ENCODE results near the gene CALM3. TPM values are rescaled to one million over a fixed set of nuclear protein-coding genes. Genes with fewer than 3 reads are reported as not detected.

Gene CALM3
- total and polyA plus RNA-seq, 2 experiments from 2014 or later, result 148 to 215 TPM

GRCh38 chr19:46606681-46607447 lies 5.7 kb downstream of the CALM3 start (continued):
- TF ChIP-seq CTCF (conservative IDR thresholded peaks at IDR 0.05; ENCODE audit: low read depth in 2 of 2) (no peak), REST (IDR thresholded peaks at IDR 0.05; ENCODE audit: unreplicated experiment) (no peak), ZNF114 (CRISPR knock-in tag; IDR thresholded peaks at IDR 0.05) (no peak), CREB1 (CRISPR knock-in tag; IDR thresholded peaks at IDR 0.05; ENCODE audit: low read depth) (no peak)

GRCh38 chr19:46607448-46607841 lies 6.3 kb downstream of the CALM3 start:
- DNase-seq (ENCODE audit: low spot score) (no peak), ATAC-seq (no peak)
- Histone ChIP-seq H3K79me2 (replicated peaks; ENCODE audit: insufficient read depth) (peaks cover 28% of the 10 kb centered on the region), H3K27me3 (ENCODE audit: insufficient read depth) (no peaks in the 10 kb centered on the region), H2AFZ (no peak overlapping the region), H3F3A (replicated peaks; ENCODE audit: low read depth) (no peaks in the 10 kb centered on the region), H3K4me2 (no peak overlapping the region), H3K9me2 (ENCODE audit: insufficient read depth) (no peaks in the 10 kb centered on the region), H3K4me3 (no peak overlapping the region), H3K36me3 (ENCODE audit: insufficient read depth) (peaks cover 21% of the 10 kb centered on the region; the same call in 1 of the 2 replicates), H3K27ac (ENCODE audit: low read depth) (no peak overlapping the region), H4K20me1 (replicated peaks; ENCODE audit: insufficient read depth) (peaks cover 25% of the 10 kb centered on the region), H3K4me1 (ENCODE audit: insufficient read depth) (peaks cover 11% of the 10 kb centered on the region)
- Mint-ChIP-seq H3K27me3 (ENCODE audit: insufficient read depth, low read depth, poor library complexity) (peaks cover 13% of the 10 kb centered on the region), H3K27ac (peak overlapping the region; percentile 52; the same call in 1 of the 2 replicates), H3K4me3 (no peak overlapping the region), H3K9me3 (no peaks in the 10 kb centered on the region), H3K4me1 (peaks cover 14% of the 10 kb centered on the region), H3K36me3 (ENCODE audit: low read depth) (peaks cover 40% of the 10 kb centered on the region)
- TF ChIP-seq ZNF331 (CRISPR knock-in tag; IDR thresholded peaks at IDR 0.05; ENCODE audit: low read depth) (no peak), STAT1 (IDR thresholded peaks at IDR 0.05; ENCODE audit: unreplicated experiment) (no peak), CREB1 (CRISPR knock-in tag; IDR thresholded peaks at IDR 0.05; ENCODE audit: low read depth) (no peak), JUNB (IDR thresholded peaks at IDR 0.05; ENCODE audit: unreplicated experiment) (no peak), EZH2 (IDR thresholded peaks at IDR 0.05; ENCODE audit: low read depth, unreplicated experiment) (no peak), EZH2phosphoT487 (IDR thresholded peaks at IDR 0.05; ENCODE audit: unreplicated experiment) (no peak), ZNF114 (CRISPR knock-in tag; IDR thresholded peaks at IDR 0.05) (no peak)
- TF ChIP-seq, protein P1, sequence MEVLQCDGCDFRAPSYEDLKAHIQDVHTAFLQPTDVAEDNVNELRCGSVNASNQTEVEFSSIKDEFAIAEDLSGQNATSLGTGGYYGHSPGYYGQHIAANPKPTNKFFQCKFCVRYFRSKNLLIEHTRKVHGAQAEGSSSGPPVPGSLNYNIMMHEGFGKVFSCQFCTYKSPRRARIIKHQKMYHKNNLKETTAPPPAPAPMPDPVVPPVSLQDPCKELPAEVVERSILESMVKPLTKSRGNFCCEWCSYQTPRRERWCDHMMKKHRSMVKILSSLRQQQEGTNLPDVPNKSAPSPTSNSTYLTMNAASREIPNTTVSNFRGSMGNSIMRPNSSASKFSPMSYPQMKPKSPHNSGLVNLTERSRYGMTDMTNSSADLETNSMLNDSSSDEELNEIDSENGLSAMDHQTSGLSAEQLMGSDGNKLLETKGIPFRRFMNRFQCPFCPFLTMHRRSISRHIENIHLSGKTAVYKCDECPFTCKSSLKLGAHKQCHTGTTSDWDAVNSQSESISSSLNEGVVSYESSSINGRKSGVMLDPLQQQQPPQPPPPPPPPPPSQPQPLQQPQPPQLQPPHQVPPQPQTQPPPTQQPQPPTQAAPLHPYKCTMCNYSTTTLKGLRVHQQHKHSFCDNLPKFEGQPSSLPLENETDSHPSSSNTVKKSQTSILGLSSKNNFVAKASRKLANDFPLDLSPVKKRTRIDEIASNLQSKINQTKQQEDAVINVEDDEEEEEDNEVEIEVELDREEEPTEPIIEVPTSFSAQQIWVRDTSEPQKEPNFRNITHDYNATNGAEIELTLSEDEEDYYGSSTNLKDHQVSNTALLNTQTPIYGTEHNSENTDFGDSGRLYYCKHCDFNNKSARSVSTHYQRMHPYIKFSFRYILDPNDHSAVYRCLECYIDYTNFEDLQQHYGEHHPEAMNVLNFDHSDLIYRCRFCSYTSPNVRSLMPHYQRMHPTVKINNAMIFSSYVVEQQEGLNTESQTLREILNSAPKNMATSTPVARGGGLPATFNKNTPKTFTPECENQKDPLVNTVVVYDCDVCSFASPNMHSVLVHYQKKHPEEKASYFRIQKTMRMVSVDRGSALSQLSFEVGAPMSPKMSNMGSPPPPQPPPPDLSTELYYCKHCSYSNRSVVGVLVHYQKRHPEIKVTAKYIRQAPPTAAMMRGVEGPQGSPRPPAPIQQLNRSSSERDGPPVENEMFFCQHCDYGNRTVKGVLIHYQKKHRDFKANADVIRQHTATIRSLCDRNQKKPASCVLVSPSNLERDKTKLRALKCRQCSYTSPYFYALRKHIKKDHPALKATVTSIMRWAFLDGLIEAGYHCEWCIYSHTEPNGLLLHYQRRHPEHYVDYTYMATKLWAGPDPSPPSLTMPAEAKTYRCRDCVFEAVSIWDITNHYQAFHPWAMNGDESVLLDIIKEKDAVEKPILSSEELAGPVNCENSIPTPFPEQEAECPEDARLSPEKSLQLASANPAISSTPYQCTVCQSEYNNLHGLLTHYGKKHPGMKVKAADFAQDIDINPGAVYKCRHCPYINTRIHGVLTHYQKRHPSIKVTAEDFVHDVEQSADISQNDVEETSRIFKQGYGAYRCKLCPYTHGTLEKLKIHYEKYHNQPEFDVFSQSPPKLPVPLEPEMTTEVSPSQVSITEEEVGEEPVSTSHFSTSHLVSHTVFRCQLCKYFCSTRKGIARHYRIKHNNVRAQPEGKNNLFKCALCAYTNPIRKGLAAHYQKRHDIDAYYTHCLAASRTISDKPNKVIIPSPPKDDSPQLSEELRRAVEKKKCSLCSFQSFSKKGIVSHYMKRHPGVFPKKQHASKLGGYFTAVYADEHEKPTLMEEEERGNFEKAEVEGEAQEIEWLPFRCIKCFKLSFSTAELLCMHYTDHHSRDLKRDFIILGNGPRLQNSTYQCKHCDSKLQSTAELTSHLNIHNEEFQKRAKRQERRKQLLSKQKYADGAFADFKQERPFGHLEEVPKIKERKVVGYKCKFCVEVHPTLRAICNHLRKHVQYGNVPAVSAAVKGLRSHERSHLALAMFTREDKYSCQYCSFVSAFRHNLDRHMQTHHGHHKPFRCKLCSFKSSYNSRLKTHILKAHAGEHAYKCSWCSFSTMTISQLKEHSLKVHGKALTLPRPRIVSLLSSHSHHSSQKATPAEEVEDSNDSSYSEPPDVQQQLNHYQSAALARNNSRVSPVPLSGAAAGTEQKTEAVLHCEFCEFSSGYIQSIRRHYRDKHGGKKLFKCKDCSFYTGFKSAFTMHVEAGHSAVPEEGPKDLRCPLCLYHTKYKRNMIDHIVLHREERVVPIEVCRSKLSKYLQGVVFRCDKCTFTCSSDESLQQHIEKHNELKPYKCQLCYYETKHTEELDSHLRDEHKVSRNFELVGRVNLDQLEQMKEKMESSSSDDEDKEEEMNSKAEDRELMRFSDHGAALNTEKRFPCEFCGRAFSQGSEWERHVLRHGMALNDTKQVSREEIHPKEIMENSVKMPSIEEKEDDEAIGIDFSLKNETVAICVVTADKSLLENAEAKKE (CRISPR knock-in tag; IDR thresholded peaks at IDR 0.05), result no peak
- TF ChIP-seq, protein P2, sequence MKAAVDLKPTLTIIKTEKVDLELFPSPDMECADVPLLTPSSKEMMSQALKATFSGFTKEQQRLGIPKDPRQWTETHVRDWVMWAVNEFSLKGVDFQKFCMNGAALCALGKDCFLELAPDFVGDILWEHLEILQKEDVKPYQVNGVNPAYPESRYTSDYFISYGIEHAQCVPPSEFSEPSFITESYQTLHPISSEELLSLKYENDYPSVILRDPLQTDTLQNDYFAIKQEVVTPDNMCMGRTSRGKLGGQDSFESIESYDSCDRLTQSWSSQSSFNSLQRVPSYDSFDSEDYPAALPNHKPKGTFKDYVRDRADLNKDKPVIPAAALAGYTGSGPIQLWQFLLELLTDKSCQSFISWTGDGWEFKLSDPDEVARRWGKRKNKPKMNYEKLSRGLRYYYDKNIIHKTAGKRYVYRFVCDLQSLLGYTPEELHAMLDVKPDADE (IDR thresholded peaks at IDR 0.05), result no peak

Data from GM23338 (cell line).